Sigmoid colon (tissue), 7 donors: ENCODE measurements around the gene SIVA1. TPM values are rescaled to one million over a fixed set of nuclear protein-coding genes. Genes with fewer than 3 reads are reported as not detected.

ENCODE experiments used
- DNase-seq: peaks from one replicate; pipeline ENCODE4 v3.0.0-alpha.2; 2019
- H3K27ac ChIP-seq, 4 donors: fragments of 200-600 bp; sonication (generic); one replicate each; pipeline ENCODE4 v1.5.1; 2016 to 2019; ENCODE audit warnings: mild to moderate bottlenecking in 1 of 4
- H3K27me3 ChIP-seq, 3 donors: fragments of 200-600 bp; sonication (generic); one replicate each; pipeline ENCODE4 v1.5.1; 2019; ENCODE audit warnings: mild to moderate bottlenecking in 1 of 3
- H3K36me3 ChIP-seq, 4 donors: fragments of 200-600 bp; sonication (generic); one replicate each; pipeline ENCODE4 v1.5.1; 2016 to 2019
- H3K4me1 ChIP-seq, 4 donors: fragments of 200-600 bp; sonication (generic); one replicate each; pipeline ENCODE4 v1.5.1; 2017 to 2019
- H3K4me3 ChIP-seq, 4 donors: fragments of 200-600 bp; sonication (generic); one replicate each; pipeline ENCODE4 v1.5.1; 2017 to 2019; ENCODE audit warnings: mild to moderate bottlenecking in 2 of 4, moderate library complexity in 1 of 4
- H3K9me3 ChIP-seq, 4 donors: fragments of 200-600 bp in 3 of 4; sonication (generic) in 3 of 4; one replicate each; pipeline versions ENCODE4 v1.5.1 to v1.6.1; 2013 to 2019
- EP300 ChIP-seq, 4 donors: sonication (generic); formaldehyde crosslinking; IDR thresholded peaks; one replicate each; pipeline ENCODE4 v1.6.1; 2017; ENCODE audit warnings: antibody characterized with exemption in 4 of 4
- POLR2A ChIP-seq, 2 donors: fragments of 450-650 bp; IDR thresholded peaks; one replicate each; pipeline ENCODE4 v1.6.1; 2016; ENCODE audit warnings: antibody characterized with exemption in 2 of 2, mild to moderate bottlenecking in 2 of 2, moderate library complexity in 2 of 2
- POLR2AphosphoS5 ChIP-seq, 4 donors: sonication (generic); formaldehyde crosslinking; IDR thresholded peaks; one replicate each; pipeline ENCODE4 v1.6.1; 2017; ENCODE audit warnings: antibody characterized with exemption in 4 of 4
- WGBS, 2 donors: extraction: QIAGEN DNeasy Blood & Tissue Kit; methylation state at CpG; one replicate each; pipeline ENCODE4 v1.1.7; 2013; 5-methylcytosine and 5-hydroxymethylcytosine counted together
- intact Hi-C: fragments of 100-400 bp; cut with DNase I; formaldehyde crosslinking; loops from one replicate; pipeline ENCODE4 v1.15.1; 2023
- polyA plus RNA-seq, 3 donors: library from polyadenylated mRNA; stranded (reverse); fragments of 200-250 nt; gene quantifications; one replicate each; pipeline ENCODE4 v1.2.3, GENCODE V29; 2013
- total RNA-seq, 4 donors: library from RNA; depleted of rRNA; stranded (reverse); fragments of >200 nt; gene quantifications; one replicate each; pipeline ENCODE4 v1.1.0, GENCODE V29; 2016
- TF ChIP-seq, protein P1 (sequence below), 4 experiments: fragments of 450-650 bp in 3 of 4; fragments of 200-600 bp in 1 of 4; IDR thresholded peaks; one replicate each; pipeline ENCODE4 v1.5.1; 2016 to 2019; ENCODE audit warnings: antibody characterized with exemption in 4 of 4, mild to moderate bottlenecking in 3 of 4, moderate library complexity in 2 of 4
- donor health status: healthy with polysubstance abuse.
- donor health status: Bipolar disorder and iron deficiency.
- donor health status: healthy.

Gene SIVA1
- total and polyA plus RNA-seq, 7 donors = 124 to 512 (median 235) TPM

DNA sequence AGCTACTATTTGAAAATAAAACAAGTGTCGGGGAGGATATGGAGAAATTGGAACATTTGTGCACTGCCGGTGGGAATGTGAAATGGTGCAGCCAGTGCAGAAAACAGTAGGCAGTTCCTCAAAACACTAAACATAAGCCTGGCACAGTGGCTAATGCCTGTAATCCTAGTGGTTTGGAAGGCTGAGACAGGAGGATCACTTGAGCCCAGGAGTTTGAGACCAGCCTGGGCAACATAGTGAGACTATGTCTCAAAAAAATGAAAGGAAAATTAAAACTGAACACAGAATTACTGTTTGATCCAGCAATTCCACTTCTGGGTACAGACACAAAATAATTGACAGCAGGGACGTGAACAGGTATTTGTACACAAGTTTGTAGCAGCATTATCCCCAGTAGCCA lies 12.6 kb downstream of the SIVA1 start:
- Histone ChIP-seq H3K27me3 (no peaks in the 10 kb centered on the region), H3K9me3 (no peaks in the 10 kb centered on the region), H3K4me3 (no peak overlapping the region), H3K4me1 (peaks cover 0 to 10% (median 9%) of the 10 kb centered on the region in 4 donors), H3K36me3 (peaks cover 0 to 23% (median 6%) of the 10 kb centered on the region in 4 donors), H3K27ac (no peak overlapping the region)
- WGBS, 2 donors = 93% methylated on average over 3 of the region's 3 CpGs
- intact Hi-C loops = loop anchor here (5.0 to 10.0 kb wide), 2 partner anchors 102 to 279 kb away; partner anchors contain the start of gene CEP170B
- TF ChIP-seq EP300 (IDR thresholded peaks at IDR 0.05) = no peak
- TF ChIP-seq POLR2AphosphoS5 (IDR thresholded peaks at IDR 0.05) = no peak
- TF ChIP-seq, protein P1, sequence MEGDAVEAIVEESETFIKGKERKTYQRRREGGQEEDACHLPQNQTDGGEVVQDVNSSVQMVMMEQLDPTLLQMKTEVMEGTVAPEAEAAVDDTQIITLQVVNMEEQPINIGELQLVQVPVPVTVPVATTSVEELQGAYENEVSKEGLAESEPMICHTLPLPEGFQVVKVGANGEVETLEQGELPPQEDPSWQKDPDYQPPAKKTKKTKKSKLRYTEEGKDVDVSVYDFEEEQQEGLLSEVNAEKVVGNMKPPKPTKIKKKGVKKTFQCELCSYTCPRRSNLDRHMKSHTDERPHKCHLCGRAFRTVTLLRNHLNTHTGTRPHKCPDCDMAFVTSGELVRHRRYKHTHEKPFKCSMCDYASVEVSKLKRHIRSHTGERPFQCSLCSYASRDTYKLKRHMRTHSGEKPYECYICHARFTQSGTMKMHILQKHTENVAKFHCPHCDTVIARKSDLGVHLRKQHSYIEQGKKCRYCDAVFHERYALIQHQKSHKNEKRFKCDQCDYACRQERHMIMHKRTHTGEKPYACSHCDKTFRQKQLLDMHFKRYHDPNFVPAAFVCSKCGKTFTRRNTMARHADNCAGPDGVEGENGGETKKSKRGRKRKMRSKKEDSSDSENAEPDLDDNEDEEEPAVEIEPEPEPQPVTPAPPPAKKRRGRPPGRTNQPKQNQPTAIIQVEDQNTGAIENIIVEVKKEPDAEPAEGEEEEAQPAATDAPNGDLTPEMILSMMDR (IDR thresholded peaks at IDR 0.05) = no peak
- TF ChIP-seq POLR2A (IDR thresholded peaks at IDR 0.05) = no peak
- no peak for DNase-seq

GRCh38 chr14:104766256-104766862 lies 13.4 kb downstream of the SIVA1 start:
- TF ChIP-seq POLR2A (IDR thresholded peaks at IDR 0.05) (no peak), POLR2AphosphoS5 (IDR thresholded peaks at IDR 0.05) (no peak), EP300 (IDR thresholded peaks at IDR 0.05) (no peak)
- TF ChIP-seq, protein P1 (IDR thresholded peaks at IDR 0.05) = no peak
- H3K27me3 ChIP-seq = no peaks in the 10 kb centered on the region
- intact Hi-C loops = loop anchor here (5.0 to 10.0 kb wide), 2 partner anchors 101 to 278 kb away; partner anchors contain the start of gene CEP170B
- H3K9me3 ChIP-seq = no peaks in the 10 kb centered on the region
- no peak overlapping the region for H3K27ac ChIP-seq
- peaks cover 0 to 25% (median 10%) of the 10 kb centered on the region in 4 donors for H3K36me3 ChIP-seq
- H3K4me1 ChIP-seq = peaks cover 0 to 10% (median 9%) of the 10 kb centered on the region in 4 donors
- H3K4me3 ChIP-seq = no peak overlapping the region
- WGBS, 2 donors = 95% methylated on average over 4 of the region's 4 CpGs
- DNase-seq = no peak

DNA sequence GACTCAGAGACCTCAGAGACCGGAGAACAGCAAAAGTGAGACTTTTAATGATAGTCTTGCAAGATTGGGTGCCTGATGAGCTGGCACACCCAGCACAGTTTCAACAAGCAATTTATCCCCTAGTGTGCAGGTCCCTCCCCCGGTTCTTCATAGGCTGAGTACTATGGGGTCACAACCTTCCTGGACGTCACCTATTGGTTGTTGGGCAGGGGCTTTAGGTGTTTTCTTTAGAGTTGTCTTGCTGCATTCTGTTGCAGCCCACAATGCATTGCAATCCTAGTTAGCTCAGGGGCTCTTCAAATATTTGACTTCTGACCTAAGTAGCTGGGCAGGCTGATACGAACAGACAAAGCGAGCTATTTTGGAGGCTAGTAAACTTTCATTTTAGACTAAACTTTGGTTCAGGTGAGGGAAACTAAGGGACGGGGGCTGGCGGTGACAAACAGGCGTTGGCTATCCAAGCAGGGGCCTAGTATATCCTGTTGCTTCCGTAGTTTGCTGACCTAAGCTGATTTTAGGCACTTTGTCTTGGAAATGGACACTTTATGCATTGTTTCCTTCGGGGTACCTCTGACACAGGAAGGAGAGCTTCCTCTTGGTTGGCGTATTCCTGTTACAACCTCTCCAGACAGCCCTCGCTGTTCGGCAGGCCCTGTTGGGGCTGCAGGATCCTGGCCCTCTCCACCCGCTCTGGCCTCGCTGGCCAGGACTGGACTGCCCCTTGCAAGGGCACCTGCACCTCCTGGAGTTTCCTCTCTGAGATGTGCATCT lies 14.1 kb downstream of the SIVA1 start:
- no peak for DNase-seq
- intact Hi-C loops = loop anchor here (5.0 to 10.0 kb wide), 2 partner anchors 100 to 278 kb away; partner anchors contain the start of gene CEP170B
- no peak overlapping the region for H3K27ac ChIP-seq

DNA sequence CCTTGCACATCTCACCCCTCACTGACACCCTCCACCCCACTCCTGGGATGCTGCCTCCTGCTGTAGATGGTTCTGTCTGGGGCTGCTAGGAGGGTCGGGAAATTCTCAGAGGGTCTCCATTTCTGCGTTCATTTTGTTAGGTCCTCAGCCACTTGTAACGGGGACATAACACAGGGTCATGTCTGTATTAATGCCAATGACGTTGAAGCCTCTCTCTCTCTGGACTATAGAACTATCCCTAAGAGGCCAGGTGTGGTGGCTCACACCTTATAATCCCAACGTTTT lies 14.6 kb downstream of the SIVA1 start:
- 79 to 83% methylated on average over 5 of the region's 5 CpGs for WGBS, 2 donors
- intact Hi-C loops = loop anchor here (5.0 to 10.0 kb wide), 2 partner anchors 100 to 277 kb away; partner anchors contain the start of gene CEP170B
- no peak for TF ChIP-seq EP300 (IDR thresholded peaks at IDR 0.05)
- no peak for TF ChIP-seq POLR2A (IDR thresholded peaks at IDR 0.05)
- TF ChIP-seq, protein P1 (IDR thresholded peaks at IDR 0.05) = no peak
- TF ChIP-seq POLR2AphosphoS5 (IDR thresholded peaks at IDR 0.05) = no peak
- no peaks in the 10 kb centered on the region for H3K9me3 ChIP-seq
- H3K27ac ChIP-seq = no peak overlapping the region
- H3K27me3 ChIP-seq = no peaks in the 10 kb centered on the region
- H3K4me1 ChIP-seq = peaks cover 0 to 10% (median 9%) of the 10 kb centered on the region in 4 donors
- peaks cover 0 to 30% (median 20%) of the 10 kb centered on the region in 4 donors for H3K36me3 ChIP-seq
- no peak overlapping the region for H3K4me3 ChIP-seq
- no peak for DNase-seq

More for the DNA sequence above, 14.1 kb downstream of the SIVA1 start:
- no peaks in the 10 kb centered on the region for H3K27me3 ChIP-seq
- peaks cover 0 to 25% (median 17%) of the 10 kb centered on the region in 4 donors for H3K36me3 ChIP-seq
- no peaks in the 10 kb centered on the region for H3K9me3 ChIP-seq
- peaks cover 0 to 10% (median 9%) of the 10 kb centered on the region in 4 donors for H3K4me1 ChIP-seq
- WGBS, 2 donors = 84 to 91% methylated on average over 15 of the region's 15 CpGs
- TF ChIP-seq EP300 (IDR thresholded peaks at IDR 0.05) (no peak), POLR2A (IDR thresholded peaks at IDR 0.05) (no peak)
- H3K4me3 ChIP-seq = no peak overlapping the region
